Keratinocyte (primary cell): ENCODE data around the gene DVL1. TPM values are rescaled to one million over a fixed set of nuclear protein-coding genes. Genes with fewer than 3 reads are reported as not detected.

Source experiments
- DNase-seq: peaks from one replicate; pipeline ENCODE4 v3.0.0-alpha.2; 2011; ENCODE audit warnings: low read depth, missing footprints, low spot score
- FAIRE-seq: peaks from 2 replicates; lab custom pipeline; 2011; peaks lifted over from hg19 to GRCh38; lab: Jason Lieb, UNC
- H2AFZ ChIP-seq: 2 replicates; pipeline ENCODE4 v1.6.0; 2012; ENCODE audit warnings: low read length, control low read depth, inconsistent platforms; ENCODE audit not compliant: control insufficient read depth
- H3K27ac ChIP-seq: 2 replicates; pipeline ENCODE4 v1.5.1; 2011; ENCODE audit warnings: low read length; ENCODE audit not compliant: control insufficient read depth, insufficient read depth
- H3K27me3 ChIP-seq: 3 replicates; pipeline ENCODE4 v1.6.0; 2011; ENCODE audit warnings: low read length; ENCODE audit not compliant: control insufficient read depth, insufficient read depth; ENCODE audit errors: extremely low read depth
- H3K36me3 ChIP-seq, 2 experiments: 2 replicates in 1 of 2; 3 replicates in 1 of 2; pipeline ENCODE4 v1.5.1; 2011; ENCODE audit warnings: low read length in 2 of 2, mild to moderate bottlenecking in 1 of 2; ENCODE audit not compliant: control insufficient read depth in 2 of 2, insufficient read depth in 2 of 2; ENCODE audit errors: extremely low read depth in 1 of 2
- H3K4me1 ChIP-seq: 3 replicates; pipeline ENCODE4 v1.5.1; 2011; ENCODE audit warnings: low read length; ENCODE audit not compliant: control insufficient read depth, insufficient read depth; ENCODE audit errors: extremely low read depth
- H3K4me2 ChIP-seq: 3 replicates; pipeline ENCODE4 v1.6.0; 2011; ENCODE audit warnings: low read depth, low read length; ENCODE audit not compliant: control insufficient read depth, insufficient read depth; ENCODE audit errors: extremely low read depth
- H3K4me3 ChIP-seq, 3 experiments: fragments of 200-600 bp in 1 of 3; sonication (generic) in 1 of 3; 2 replicates in 2 of 3; 3 replicates in 1 of 3; pipeline ENCODE4 v1.5.1; 2011 to 2016; ENCODE audit warnings: low read length in 3 of 3, mild to moderate bottlenecking in 3 of 3, control low read depth in 2 of 3, inconsistent platforms in 1 of 3, low read depth in 1 of 3, mixed read lengths in 1 of 3, mixed run types in 1 of 3, moderate library complexity in 1 of 3; ENCODE audit not compliant: control insufficient read depth in 2 of 3, insufficient read depth in 2 of 3; ENCODE audit errors: extremely low read depth in 1 of 3
- H3K79me2 ChIP-seq: 2 replicates; pipeline ENCODE4 v1.6.0; 2012; ENCODE audit warnings: low read length; ENCODE audit not compliant: control insufficient read depth, insufficient read depth
- H3K9ac ChIP-seq: 3 replicates; pipeline ENCODE4 v1.6.0; 2011; ENCODE audit warnings: low read length; ENCODE audit not compliant: control insufficient read depth, insufficient read depth; ENCODE audit errors: extremely low read depth
- H3K9me1 ChIP-seq: 3 replicates; pipeline ENCODE4 v1.6.0; 2011; ENCODE audit warnings: low read length; ENCODE audit not compliant: control insufficient read depth, insufficient read depth; ENCODE audit errors: extremely low read depth
- H3K9me3 ChIP-seq: 2 replicates; pipeline ENCODE4 v1.5.1; 2012; ENCODE audit warnings: low read depth, low read length; ENCODE audit not compliant: control insufficient read depth
- H4K20me1 ChIP-seq: 3 replicates; pipeline ENCODE4 v1.6.0; 2011; ENCODE audit warnings: low read length; ENCODE audit not compliant: control insufficient read depth, insufficient read depth; ENCODE audit errors: extremely low read depth
- EZH2 ChIP-seq: IDR thresholded peaks from one replicate; pipeline ENCODE4 v1.6.1; 2012; ENCODE audit warnings: inconsistent platforms, mild to moderate bottlenecking, low read length, moderate library complexity
- dilution Hi-C: fragments of 300-500 bp; cut with MboI; formaldehyde crosslinking; loops from one replicate; pipeline ENCODE4 v1.7.0; 2020; ENCODE audit warnings: low sequenced_read_pairs; ENCODE audit not compliant: extremely low pct_ligation_motif_present
- polyA plus RNA-seq, 5 experiments: library from polyadenylated mRNA; depleted of rRNA in 3 of 5; stranded (reverse) in 3 of 5; stranded (forward) in 1 of 5; unstranded in 1 of 5; fragments of >200 nt; gene quantifications; 1 replicate in 1 of 5; 2 replicates in 3 of 5; 3 replicates in 1 of 5; pipeline versions ENCODE4 v1.2.1 to v1.2.3, GENCODE V29; 2011 to 2012; ENCODE audit warnings: missing spikeins in 2 of 5, low read depth in 1 of 5, low replicate concordance in 1 of 5
- TF ChIP-seq, protein P1 (sequence below), 3 experiments: IDR thresholded peaks in 1 of 3; conservative IDR thresholded peaks in 1 of 3; optimal IDR thresholded peaks in 1 of 3; 2 replicates in 2 of 3; 3 replicates in 1 of 3; pipeline versions ENCODE3 to v1.5.1; 2011; ENCODE audit warnings: low read length in 3 of 3, mild to moderate bottlenecking in 3 of 3, moderate library complexity in 2 of 3, control low read depth in 1 of 3, inconsistent platforms in 1 of 3; ENCODE audit not compliant: insufficient read depth in 2 of 3; ENCODE audit errors: extremely low read depth in 1 of 3

DVL1 gene
- polyA plus RNA-seq, 1 donor (not counting 4 experiments of a cell fraction or from before 2014, with no cell fraction given), result 31.6 TPM

DNA sequence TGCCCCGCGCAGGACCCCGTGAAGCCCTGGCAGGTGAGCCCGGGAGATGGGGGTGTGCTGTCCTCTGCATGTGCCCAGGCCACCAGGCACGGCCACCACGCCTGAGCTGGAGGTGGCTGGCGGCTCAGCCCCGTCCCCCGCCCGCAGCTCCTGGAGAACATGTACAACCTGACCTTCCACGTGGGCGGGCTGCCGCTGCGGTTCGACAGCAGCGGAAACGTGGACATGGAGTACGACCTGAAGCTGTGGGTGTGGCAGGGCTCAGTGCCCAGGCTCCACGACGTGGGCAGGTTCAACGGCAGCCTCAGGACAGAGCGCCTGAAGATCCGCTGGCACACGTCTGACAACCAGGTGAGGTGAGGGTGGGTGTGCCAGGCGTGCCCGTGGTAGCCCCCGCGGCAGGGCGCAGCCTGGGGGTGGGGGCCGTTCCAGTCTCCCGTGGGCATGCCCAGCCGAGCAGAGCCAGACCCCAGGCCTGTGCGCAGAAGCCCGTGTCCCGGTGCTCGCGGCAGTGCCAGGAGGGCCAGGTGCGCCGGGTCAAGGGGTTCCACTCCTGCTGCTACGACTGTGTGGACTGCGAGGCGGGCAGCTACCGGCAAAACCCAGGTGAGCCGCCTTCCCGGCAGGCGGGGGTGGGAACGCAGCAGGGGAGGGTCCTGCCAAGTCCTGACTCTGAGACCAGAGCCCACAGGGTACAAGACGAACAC is 16.3 kb downstream of the DVL1 start:
- H2AFZ ChIP-seq, result no peak overlapping the region
- no peak overlapping the region for H3K4me3 ChIP-seq
- no peaks in the 10 kb centered on the region for H3K79me2 ChIP-seq
- peak overlapping the region; percentile 22 for H3K9ac ChIP-seq
- H3K27ac ChIP-seq, result no peak overlapping the region
- peaks cover 29% of the 10 kb centered on the region for H4K20me1 ChIP-seq
- DNase-seq (no peak), FAIRE-seq (no peak)
- peaks cover 8 to 11% of the 10 kb centered on the region in 2 experiments for H3K36me3 ChIP-seq
- H3K27me3 ChIP-seq, result peaks cover 11% of the 10 kb centered on the region
- peaks cover 32% of the 10 kb centered on the region for H3K4me1 ChIP-seq
- H3K4me2 ChIP-seq, result peak overlapping the region; percentile 37
- H3K9me1 ChIP-seq, result no peaks in the 10 kb centered on the region
- TF ChIP-seq, protein P1, sequence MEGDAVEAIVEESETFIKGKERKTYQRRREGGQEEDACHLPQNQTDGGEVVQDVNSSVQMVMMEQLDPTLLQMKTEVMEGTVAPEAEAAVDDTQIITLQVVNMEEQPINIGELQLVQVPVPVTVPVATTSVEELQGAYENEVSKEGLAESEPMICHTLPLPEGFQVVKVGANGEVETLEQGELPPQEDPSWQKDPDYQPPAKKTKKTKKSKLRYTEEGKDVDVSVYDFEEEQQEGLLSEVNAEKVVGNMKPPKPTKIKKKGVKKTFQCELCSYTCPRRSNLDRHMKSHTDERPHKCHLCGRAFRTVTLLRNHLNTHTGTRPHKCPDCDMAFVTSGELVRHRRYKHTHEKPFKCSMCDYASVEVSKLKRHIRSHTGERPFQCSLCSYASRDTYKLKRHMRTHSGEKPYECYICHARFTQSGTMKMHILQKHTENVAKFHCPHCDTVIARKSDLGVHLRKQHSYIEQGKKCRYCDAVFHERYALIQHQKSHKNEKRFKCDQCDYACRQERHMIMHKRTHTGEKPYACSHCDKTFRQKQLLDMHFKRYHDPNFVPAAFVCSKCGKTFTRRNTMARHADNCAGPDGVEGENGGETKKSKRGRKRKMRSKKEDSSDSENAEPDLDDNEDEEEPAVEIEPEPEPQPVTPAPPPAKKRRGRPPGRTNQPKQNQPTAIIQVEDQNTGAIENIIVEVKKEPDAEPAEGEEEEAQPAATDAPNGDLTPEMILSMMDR (optimal IDR thresholded peaks at IDR 0.05 in 1 of 3, IDR thresholded peaks at IDR 0.05 in 1 of 3, conservative IDR thresholded peaks at IDR 0.05 in 1 of 3; ENCODE audit: extremely low read depth in 1 of 3, insufficient read depth in 2 of 3, low read length in 3 of 3), result no peak
- no peak for TF ChIP-seq EZH2
- peaks cover 4% of the 10 kb centered on the region for H3K9me3 ChIP-seq
- dilution Hi-C loops, result no loop called here

DNA sequence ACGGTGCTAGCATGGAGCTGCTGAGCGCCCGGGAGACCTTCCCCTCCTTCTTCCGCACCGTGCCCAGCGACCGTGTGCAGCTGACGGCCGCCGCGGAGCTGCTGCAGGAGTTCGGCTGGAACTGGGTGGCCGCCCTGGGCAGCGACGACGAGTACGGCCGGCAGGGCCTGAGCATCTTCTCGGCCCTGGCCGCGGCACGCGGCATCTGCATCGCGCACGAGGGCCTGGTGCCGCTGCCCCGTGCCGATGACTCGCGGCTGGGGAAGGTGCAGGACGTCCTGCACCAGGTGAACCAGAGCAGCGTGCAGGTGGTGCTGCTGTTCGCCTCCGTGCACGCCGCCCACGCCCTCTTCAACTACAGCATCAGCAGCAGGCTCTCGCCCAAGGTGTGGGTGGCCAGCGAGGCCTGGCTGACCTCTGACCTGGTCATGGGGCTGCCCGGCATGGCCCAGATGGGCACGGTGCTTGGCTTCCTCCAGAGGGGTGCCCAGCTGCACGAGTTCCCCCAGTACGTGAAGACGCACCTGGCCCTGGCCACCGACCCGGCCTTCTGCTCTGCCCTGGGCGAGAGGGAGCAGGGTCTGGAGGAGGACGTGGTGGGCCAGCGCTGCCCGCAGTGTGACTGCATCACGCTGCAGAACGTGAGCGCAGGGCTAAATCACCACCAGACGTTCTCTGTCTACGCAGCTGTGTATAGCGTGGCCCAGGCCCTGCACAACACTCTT is 17.0 kb downstream of the DVL1 start:
- FAIRE-seq (no peak), DNase-seq (no peak)
- Histone ChIP-seq H3K4me2 (peak overlapping the region; percentile 37), H3K36me3 (peaks cover 7 to 10% of the 10 kb centered on the region in 2 experiments), H3K4me3 (no peak overlapping the region), H3K4me1 (peaks cover 32% of the 10 kb centered on the region), H3K79me2 (peaks cover 4% of the 10 kb centered on the region), H3K9me3 (peaks cover 4% of the 10 kb centered on the region), H3K9ac (peak overlapping the region; percentile 22), H2AFZ (no peak overlapping the region), H3K9me1 (no peaks in the 10 kb centered on the region), H3K27ac (no peak overlapping the region), H3K27me3 (peaks cover 11% of the 10 kb centered on the region), H4K20me1 (peaks cover 25% of the 10 kb centered on the region)
- TF ChIP-seq, protein P1 (optimal IDR thresholded peaks at IDR 0.05 in 1 of 3, IDR thresholded peaks at IDR 0.05 in 1 of 3, conservative IDR thresholded peaks at IDR 0.05 in 1 of 3; ENCODE audit: extremely low read depth in 1 of 3, insufficient read depth in 2 of 3, low read length in 3 of 3), result no peak
- no peak for TF ChIP-seq EZH2
- dilution Hi-C loops, result no loop called here
